H1 (cell line): ENCODE results near the gene EEPD1. TPM values are rescaled to one million over a fixed set of nuclear protein-coding genes. Genes with fewer than 3 reads are reported as not detected.

Experiments
- CHD7 ChIP-seq: fragments of 300-600 bp; sonication (generic); IDR thresholded peaks from 2 replicates; pipeline ENCODE4 v1.7.1; 2012; ENCODE audit warnings: low read length, moderate library complexity, mild to moderate bottlenecking, inconsistent platforms; ENCODE audit not compliant: insufficient replicate concordance
- E2F6 ChIP-seq: IDR thresholded peaks from 2 replicates; pipeline ENCODE4 v1.6.1; 2012; ENCODE audit warnings: inconsistent platforms
- JUND ChIP-seq: IDR thresholded peaks from 2 replicates; pipeline ENCODE4 v1.6.1; 2011; ENCODE audit warnings: mild to moderate bottlenecking, improper control_type of control experiment, low read length
- SIX5 ChIP-seq: IDR thresholded peaks from 2 replicates; pipeline ENCODE4 v1.6.1; 2011; ENCODE audit warnings: mild to moderate bottlenecking, low read depth, low read length
- TCF12 ChIP-seq: IDR thresholded peaks from 2 replicates; pipeline ENCODE4 v1.6.1; 2011; ENCODE audit warnings: low read depth, mild to moderate bottlenecking, low read length
- polyA plus RNA-seq, 7 experiments: library from polyadenylated mRNA; depleted of rRNA in 3 of 7; stranded (reverse) in 5 of 7; unstranded in 2 of 7; fragments of >200 nt in 5 of 7; fragments of 200-250 nt in 2 of 7; gene quantifications; 1 replicate in 5 of 7; 2 replicates in 1 of 7; 4 replicates in 1 of 7; pipeline versions ENCODE4 v1.2.1 to v1.2.3, GENCODE V29; 2011 to 2013; ENCODE audit warnings: missing spikeins in 2 of 7, mixed read lengths in 2 of 7
- total RNA-seq: library from RNA; stranded (reverse); fragmentation: NEBNext Ultra II Directional; extraction: Animal tissue kit (Norgen Biotek cat#: 25700); gene quantifications from 2 replicates; pipeline ENCODE4 v1.2.1, GENCODE V29; 2021

Gene EEPD1
- total and polyA plus RNA-seq, 2 of the 8 experiments (the other 6 are each of a cell fraction or from before 2014, with no cell fraction given), result 3.1 to 7.8 TPM

- TF ChIP-seq CHD7 (no peak), JUND (no peak), E2F6 (no peak), SIX5 (no peak), TCF12 (no peak)
Measured at GRCh38 chr7:36114355-36114754, 38.7 kb upstream of the EEPD1 start (continued).
